Measurements from ENCODE around the gene PPM1H. TPM values are rescaled to one million over a fixed set of nuclear protein-coding genes. Genes with fewer than 3 reads are reported as not detected.

The PPM1H gene
- polyA plus RNA-seq, 1 experiment = 2.3 TPM

DNA sequence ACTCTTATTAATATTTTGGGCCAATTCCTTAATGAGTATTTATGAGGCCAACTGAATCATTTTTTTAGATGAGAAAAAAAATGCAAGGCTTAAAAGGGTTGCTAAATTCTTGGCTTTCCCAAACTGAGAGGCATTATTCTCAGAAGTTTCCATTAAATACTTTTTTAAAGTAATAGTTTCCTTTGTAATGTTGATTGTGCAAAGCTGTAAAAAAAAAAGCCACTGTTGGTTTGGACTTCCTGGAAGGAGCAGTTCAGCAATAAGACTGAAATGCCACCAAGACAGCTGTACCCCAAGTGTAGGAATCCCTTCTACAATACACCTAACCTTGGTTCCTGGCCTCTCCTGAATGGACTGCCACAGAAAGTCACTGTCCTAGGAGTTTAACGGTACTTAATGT, 237.1 kb downstream of the PPM1H start:
- no peaks in the 10 kb centered on the region for H3K36me3 ChIP-seq (ENCODE audit: control insufficient read depth, insufficient read depth, low read length)
- POLR2A ChIA-PET = no interaction called here
- DNase-seq (ENCODE audit: low read depth) = no peak
- H3K27me3 ChIP-seq (ENCODE audit: control insufficient read depth, insufficient read depth, low read length) = no peaks in the 10 kb centered on the region
- CTCF ChIA-PET = interaction anchor here (1.3 kb wide), 1 partner anchor 96 kb away, joined by 3 read pairs; no protein-coding TSS in a partner anchor
- TF ChIP-seq, protein P1, sequence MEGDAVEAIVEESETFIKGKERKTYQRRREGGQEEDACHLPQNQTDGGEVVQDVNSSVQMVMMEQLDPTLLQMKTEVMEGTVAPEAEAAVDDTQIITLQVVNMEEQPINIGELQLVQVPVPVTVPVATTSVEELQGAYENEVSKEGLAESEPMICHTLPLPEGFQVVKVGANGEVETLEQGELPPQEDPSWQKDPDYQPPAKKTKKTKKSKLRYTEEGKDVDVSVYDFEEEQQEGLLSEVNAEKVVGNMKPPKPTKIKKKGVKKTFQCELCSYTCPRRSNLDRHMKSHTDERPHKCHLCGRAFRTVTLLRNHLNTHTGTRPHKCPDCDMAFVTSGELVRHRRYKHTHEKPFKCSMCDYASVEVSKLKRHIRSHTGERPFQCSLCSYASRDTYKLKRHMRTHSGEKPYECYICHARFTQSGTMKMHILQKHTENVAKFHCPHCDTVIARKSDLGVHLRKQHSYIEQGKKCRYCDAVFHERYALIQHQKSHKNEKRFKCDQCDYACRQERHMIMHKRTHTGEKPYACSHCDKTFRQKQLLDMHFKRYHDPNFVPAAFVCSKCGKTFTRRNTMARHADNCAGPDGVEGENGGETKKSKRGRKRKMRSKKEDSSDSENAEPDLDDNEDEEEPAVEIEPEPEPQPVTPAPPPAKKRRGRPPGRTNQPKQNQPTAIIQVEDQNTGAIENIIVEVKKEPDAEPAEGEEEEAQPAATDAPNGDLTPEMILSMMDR (IDR thresholded peaks at IDR 0.05; ENCODE audit: insufficient read depth, low read depth, low read length) = no peak
- H3K4me3 ChIP-seq (ENCODE audit: low read depth, low read length) = no peak overlapping the region

DNA sequence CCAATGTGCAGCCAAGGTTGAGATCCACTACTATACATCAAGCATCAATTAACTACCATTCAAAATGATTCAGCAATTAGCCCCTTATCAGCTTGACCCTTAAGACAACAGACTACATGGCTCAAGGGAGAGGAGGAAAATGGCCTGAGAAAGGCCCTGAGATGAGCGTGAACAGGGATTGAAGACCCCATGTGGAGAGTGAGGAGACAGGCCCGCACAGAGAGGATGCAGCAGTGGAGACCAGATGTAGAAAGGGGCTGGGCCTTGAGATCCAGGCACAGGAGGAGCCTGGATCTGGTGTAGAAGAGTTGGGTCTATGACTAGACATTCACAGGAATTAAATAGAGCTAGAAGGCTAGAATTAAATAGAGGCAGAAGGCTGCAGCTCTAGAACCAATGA, 239.3 kb downstream of the PPM1H start:
- H3K27me3 ChIP-seq (ENCODE audit: control insufficient read depth, insufficient read depth, low read length) = no peaks in the 10 kb centered on the region
- H3K4me3 ChIP-seq (ENCODE audit: low read depth, low read length) = no peak overlapping the region
- no peaks in the 10 kb centered on the region for H3K36me3 ChIP-seq (ENCODE audit: control insufficient read depth, insufficient read depth, low read length)
- POLR2A ChIA-PET = interaction anchor here (0.7 kb wide), 1 partner anchor 8 kb away, joined by 4 read pairs; no protein-coding TSS in a partner anchor
- CTCF ChIA-PET = interaction anchor here (0.9 to 2.8 kb wide), 4 partner anchors 9 to 98 kb away, joined by 3 to 9 read pairs (median 5); no protein-coding TSS in a partner anchor
- TF ChIP-seq, protein P1 (IDR thresholded peaks at IDR 0.05; ENCODE audit: insufficient read depth, low read depth, low read length) = no peak
- no peak for DNase-seq (ENCODE audit: low read depth)

DNA sequence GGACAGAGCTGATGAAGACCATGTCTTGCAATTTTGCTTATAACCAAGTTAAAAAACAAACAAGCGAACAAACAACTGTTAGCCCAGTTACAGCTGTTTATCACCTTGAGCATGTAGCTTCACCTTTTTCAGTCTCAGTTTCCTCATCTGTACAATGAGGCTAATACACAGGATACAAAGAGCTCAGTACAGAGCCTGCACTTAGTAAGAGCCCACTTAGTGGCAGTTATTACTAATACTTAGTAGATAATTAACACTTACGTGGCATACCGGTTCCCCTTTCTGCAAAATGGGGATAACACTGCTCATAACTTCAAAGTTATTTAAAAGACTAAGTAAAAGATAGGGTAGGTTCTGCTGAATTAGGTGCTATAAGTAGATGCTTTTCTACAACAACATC, 240.3 kb downstream of the PPM1H start:
- ChIA-PET CTCF (interaction anchor here (0.6 to 2.8 kb wide), 5 partner anchors 8 to 99 kb away, joined by 3 to 9 read pairs (median 4); no protein-coding TSS in a partner anchor), POLR2A (no interaction called here)
- TF ChIP-seq, protein P1 (IDR thresholded peaks at IDR 0.05; ENCODE audit: insufficient read depth, low read depth, low read length) = no peak
- DNase-seq (ENCODE audit: low read depth) = no peak
- Histone ChIP-seq H3K4me3 (ENCODE audit: low read depth, low read length) (no peak overlapping the region), H3K27me3 (ENCODE audit: control insufficient read depth, insufficient read depth, low read length) (no peaks in the 10 kb centered on the region), H3K36me3 (ENCODE audit: control insufficient read depth, insufficient read depth, low read length) (no peaks in the 10 kb centered on the region)

DNA sequence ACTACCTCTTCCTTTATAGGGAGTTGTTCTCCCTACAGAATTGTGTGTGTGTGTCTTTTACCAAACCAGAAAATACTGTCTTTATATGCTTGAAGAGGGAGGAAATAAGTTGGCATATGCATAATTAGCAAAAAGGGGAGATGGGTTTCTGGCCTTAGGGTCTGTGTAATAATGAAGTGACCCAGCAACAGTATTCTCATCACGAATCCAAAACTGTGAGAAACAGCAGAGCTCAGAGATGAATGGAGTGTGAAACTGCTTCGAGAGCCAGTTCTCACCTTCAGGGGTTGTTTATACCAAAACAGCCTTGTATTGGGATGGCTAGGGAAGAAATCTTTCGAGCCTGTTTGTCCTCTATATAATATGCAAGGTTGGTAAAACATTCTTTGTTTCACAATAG, 240.8 kb downstream of the PPM1H start:
- ChIA-PET POLR2A (no interaction called here), CTCF (interaction anchor here (2.8 kb wide), 1 partner anchor 100 kb away, joined by 9 read pairs; no protein-coding TSS in a partner anchor)
- TF ChIP-seq, protein P1 (IDR thresholded peaks at IDR 0.05; ENCODE audit: insufficient read depth, low read depth, low read length) = no peak
- Histone ChIP-seq H3K27me3 (ENCODE audit: control insufficient read depth, insufficient read depth, low read length) (no peaks in the 10 kb centered on the region), H3K4me3 (ENCODE audit: low read depth, low read length) (no peak overlapping the region), H3K36me3 (ENCODE audit: control insufficient read depth, insufficient read depth, low read length) (no peaks in the 10 kb centered on the region)
- DNase-seq (ENCODE audit: low read depth) = no peak

DNA sequence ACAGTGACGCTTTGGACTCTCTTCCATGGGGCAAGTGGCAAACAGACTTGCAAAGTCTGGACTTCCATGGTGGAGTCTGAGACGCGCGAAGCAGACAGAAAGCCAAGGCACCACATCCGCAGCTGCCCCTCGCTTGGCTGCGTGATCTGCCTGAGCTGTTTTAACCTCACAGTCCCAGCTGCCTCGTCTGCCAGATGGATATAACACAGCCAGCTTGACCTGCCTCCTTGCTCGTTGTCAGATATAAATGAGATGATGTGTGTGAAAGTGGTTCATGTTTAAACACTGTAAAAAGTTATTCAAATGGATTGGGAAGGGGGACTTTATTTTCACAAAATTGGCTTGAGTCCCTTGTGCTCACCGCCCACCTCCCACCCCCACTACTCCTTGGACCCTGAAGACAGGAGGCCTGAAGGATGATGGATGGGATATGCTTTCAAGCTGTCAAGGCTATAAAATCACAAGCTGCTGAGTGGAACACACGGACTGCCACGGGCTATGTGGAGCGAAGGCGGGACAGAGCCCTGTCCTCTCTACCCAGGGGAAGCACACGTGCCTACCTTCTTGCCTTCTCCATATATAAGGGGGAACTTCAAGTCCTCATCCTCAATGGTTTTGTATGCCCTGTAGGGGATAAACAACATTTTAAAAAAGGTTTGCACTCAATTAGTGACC, 241.4 kb downstream of the PPM1H start:
- Histone ChIP-seq H3K4me3 (ENCODE audit: low read depth, low read length) (no peak overlapping the region), H3K27me3 (ENCODE audit: control insufficient read depth, insufficient read depth, low read length) (no peaks in the 10 kb centered on the region), H3K36me3 (ENCODE audit: control insufficient read depth, insufficient read depth, low read length) (no peaks in the 10 kb centered on the region)
- ChIA-PET CTCF (interaction anchor here (0.5 to 2.8 kb wide), 4 partner anchors 9 to 101 kb away, joined by 3 to 9 read pairs (median 4); no protein-coding TSS in a partner anchor), POLR2A (no interaction called here)
- TF ChIP-seq, protein P1 (IDR thresholded peaks at IDR 0.05; ENCODE audit: insufficient read depth, low read depth, low read length) = no peak
- DNase-seq (ENCODE audit: low read depth) = no peak

All from BJ (cell line).